A549 (cell line): Measurements from ENCODE around the gene RPL28. TPM values are rescaled to one million over a fixed set of nuclear protein-coding genes. Genes with fewer than 3 reads are reported as not detected.
"Not testable (repeated sequence)": the region's sequence is repeated elsewhere in the genome, so short reads cannot be mapped to it uniquely, and the experiment has no call there.

Source experiments
- ATAC-seq, 2 experiments: fragments of 200-7000 bp in 1 of 2; fragments of >200 bp in 1 of 2; cut with Nextera tagmentation in 1 of 2; cut with Tn5 transposase in 1 of 2; 3 replicates each; pipeline versions ENCODE4 v1.8.0 to v1.9.1; 2018 to 2020; ENCODE audit warnings: mild to moderate bottlenecking in 1 of 2, moderate library complexity in 1 of 2
- CTCF ChIA-PET: fragments of 300-600 bp; sonication (Branson Sonifier 250); formaldehyde crosslinking; extraction: SDS; loops from one replicate; lab custom pipeline; 2021; ENCODE audit warnings: antibody characterized with exemption, inconsistent platforms; lab: Yijun Ruan, JAX
- POLR2A ChIA-PET: fragments of 350-600 bp; formaldehyde crosslinking; extraction: SDS; loops from one replicate; lab custom pipeline; 2021; ENCODE audit warnings: antibody characterized with exemption, inconsistent platforms; lab: Yijun Ruan, JAX
- DNase-seq, 2 experiments: peaks; one replicate each; pipeline versions ENCODE4 v3.0.0 to v3.0.0-alpha.2; 2011 to 2016; ENCODE audit warnings: low read depth in 1 of 2, low spot score in 1 of 2
- FAIRE-seq: peaks from 2 replicates; lab custom pipeline; 2011; peaks lifted over from hg19 to GRCh38; lab: Jason Lieb, UNC
- H3K27ac ChIP-seq, 2 experiments: fragments of >200 bp; sonication (Bioruptor Twin); formaldehyde crosslinking; 3 replicates each; pipeline ENCODE4 v1.5.1; 2016 to 2017
- H3K4me1 ChIP-seq: fragments of >200 bp; sonication (Bioruptor Twin); formaldehyde crosslinking; 3 replicates; pipeline ENCODE4 v1.6.1; 2016
- H3K4me2 ChIP-seq: fragments of >200 bp; sonication (Bioruptor Twin); formaldehyde crosslinking; 3 replicates; pipeline ENCODE4 v1.6.1; 2016
- H3K4me3 ChIP-seq: fragments of >200 bp; sonication (Bioruptor Twin); formaldehyde crosslinking; 3 replicates; pipeline ENCODE4 v1.5.1; 2016
- H3K9me3 ChIP-seq: fragments of >200 bp; sonication (Bioruptor Twin); formaldehyde crosslinking; 3 replicates; pipeline ENCODE4 v1.6.1; 2016
- BCL3 ChIP-seq: fragments of >200 bp; sonication (Bioruptor Twin); formaldehyde crosslinking; IDR thresholded peaks from 3 replicates; pipeline ENCODE4 v1.6.1; 2016
- CEBPB ChIP-seq, 2 experiments: fragments of >200 bp in 1 of 2; sonication (Bioruptor Twin) in 1 of 2; formaldehyde crosslinking in 1 of 2; IDR thresholded peaks; 2 replicates each; pipeline ENCODE4 v1.6.1; 2012 to 2016
- FOSL2 ChIP-seq, 2 experiments: fragments of 450-650 bp in 1 of 2; fragments of >200 bp in 1 of 2; sonication (Bioruptor Twin) in 1 of 2; formaldehyde crosslinking; IDR thresholded peaks; 2 replicates each; pipeline versions ENCODE4 v1.5.0 to v1.6.1; 2016 to 2020; ENCODE audit warnings: mild to moderate bottlenecking in 1 of 2, moderate library complexity in 1 of 2
- GATA3 ChIP-seq: IDR thresholded peaks from 2 replicates; pipeline ENCODE4 v1.6.1; 2012; ENCODE audit warnings: borderline replicate concordance
- HEYL ChIP-seq: fragments of 250-450 bp; sonication (Bioruptor Pico); IDR thresholded peaks from 2 replicates; pipeline ENCODE4 v1.8.0; 2021; ENCODE audit warnings: mild to moderate bottlenecking, moderate library complexity
- HOXA7 ChIP-seq: fragments of 250-450 bp; sonication (Bioruptor Pico); IDR thresholded peaks from 2 replicates; pipeline ENCODE4 v1.5.0; 2020; ENCODE audit warnings: mild to moderate bottlenecking, moderate library complexity
- HOXB13 ChIP-seq: fragments of 250-450 bp; sonication (Bioruptor Pico); IDR thresholded peaks from 2 replicates; pipeline ENCODE4 v1.5.0; 2020; ENCODE audit warnings: low read depth, mild to moderate bottlenecking, moderate library complexity
- JUN ChIP-seq, 2 experiments: fragments of >200 bp; sonication (Bioruptor Twin); formaldehyde crosslinking; IDR thresholded peaks; 2 replicates in 1 of 2; 3 replicates in 1 of 2; pipeline ENCODE4 v1.6.1; 2016 to 2017
- MAX ChIP-seq: IDR thresholded peaks from 2 replicates; pipeline ENCODE4 v1.6.1; 2012
- NR3C1 ChIP-seq: fragments of >200 bp; sonication (Bioruptor Twin); formaldehyde crosslinking; IDR thresholded peaks from 3 replicates; pipeline ENCODE4 v1.6.1; 2017
- PHF8 ChIP-seq: fragments of 200-600 bp; sonication (generic); IDR thresholded peaks from 2 replicates; pipeline ENCODE4 v1.6.1; 2016; ENCODE audit warnings: low read depth, mild to moderate bottlenecking, antibody characterized with exemption, moderate library complexity, borderline replicate concordance
- POLR2AphosphoS2 ChIP-seq: conservative IDR thresholded peaks from 2 replicates; pipeline ENCODE4 v1.6.1; 2012; ENCODE audit warnings: low read length, improper control_type of control experiment, inconsistent platforms
- RAD21 ChIP-seq, 2 experiments: fragments of >200 bp in 1 of 2; sonication (Bioruptor Twin) in 1 of 2; formaldehyde crosslinking in 1 of 2; IDR thresholded peaks in 1 of 2; conservative IDR thresholded peaks in 1 of 2; 2 replicates in 1 of 2; 3 replicates in 1 of 2; pipeline ENCODE4 v1.6.1; 2012 to 2018; ENCODE audit warnings: inconsistent platforms in 1 of 2
- RCOR1 ChIP-seq: fragments of 150-350 bp; IDR thresholded peaks from 2 replicates; pipeline ENCODE4 v1.6.1; 2014; ENCODE audit warnings: antibody characterized with exemption, low read length, low read depth
- RFX5 ChIP-seq: fragments of 450-650 bp; IDR thresholded peaks from 2 replicates; pipeline ENCODE4 v1.7.1; 2014; ENCODE audit warnings: antibody characterized with exemption, mild to moderate bottlenecking, moderate library complexity
- USF2 ChIP-seq: fragments of 450-650 bp; IDR thresholded peaks from 2 replicates; pipeline ENCODE4 v1.6.1; 2014; ENCODE audit warnings: antibody characterized with exemption
- ZFP36 ChIP-seq: fragments of 450-650 bp; IDR thresholded peaks from 2 replicates; pipeline ENCODE4 v1.6.1; 2014; ENCODE audit warnings: borderline replicate concordance; ENCODE audit not compliant: partially characterized antibody
- WGBS: methylation state at CpG from one replicate; pipeline ENCODE4 v1.1.6; 2017; ENCODE audit errors: missing lambda C conversion rate; 5-methylcytosine and 5-hydroxymethylcytosine counted together
- polyA plus RNA-seq, 4 experiments: library from polyadenylated mRNA; depleted of rRNA in 3 of 4; stranded (reverse); fragments of >200 nt; fragmentation: RNase III in 1 of 4; extraction: RNeasy Plus Mini Kit Qiagen cat#74134 plus additional on column Dnase treatment in 1 of 4; gene quantifications; 2 replicates in 3 of 4; 3 replicates in 1 of 4; pipeline ENCODE4 v1.2.3, GENCODE V29; 2011 to 2017

The RPL28 gene
- polyA plus RNA-seq, 2 of the 4 experiments (the other 2 are of a cell fraction): 329 to 2,037 TPM

GRCh38 chr19:55400281-55401087 is 14.8 kb downstream of the RPL28 start:
- FAIRE-seq (no peak), DNase-seq (no peak), ATAC-seq (peak; percentile 10 to 11; a peak in 3 of 6 replicates)
- H3K27ac ChIP-seq: no peak overlapping the region
- POLR2A ChIA-PET: interaction anchor here (0.5 kb wide), 2 partner anchors 19 to 35 kb away, joined by 4 read pairs; no protein-coding TSS in a partner anchor
- CTCF ChIA-PET: interaction anchor here (0.7 to 5.3 kb wide), 9 partner anchors 9 to 259 kb away, joined by 3 to 23 read pairs (median 6); no protein-coding TSS in a partner anchor
- 88% methylated on average over 14 of the region's 14 CpGs for WGBS
- H3K4me2 ChIP-seq: no peak overlapping the region
- TF ChIP-seq ZFP36 (no peak), MAX (0 out of 2 replicates have a peak, but pooled peaks have one; percentile 4)
- H3K4me3 ChIP-seq: no peak overlapping the region
- H3K4me1 ChIP-seq: peaks cover 33% of the 10 kb centered on the region
- no peaks in the 10 kb centered on the region for H3K9me3 ChIP-seq

- ATAC-seq, FAIRE-seq, POLR2A ChIA-PET, H3K4me2 ChIP-seq, H3K27ac ChIP-seq, H3K9me3 ChIP-seq, DNase-seq, H3K4me3 ChIP-seq: not testable (repeated sequence)
- CTCF ChIA-PET: interaction anchor here (0.9 to 5.3 kb wide), 9 partner anchors 8 to 260 kb away, joined by 3 to 23 read pairs (median 4); no protein-coding TSS in a partner anchor
- WGBS: 94% methylated on average over 16 of the region's 28 CpGs
- H3K4me1 ChIP-seq: peaks cover 42% of the 10 kb centered on the region
These were observed 15.7 kb downstream of the RPL28 start for GRCh38 chr19:55401390-55401789.

GRCh38 chr19:55402509-55402908 is 16.8 kb downstream of the RPL28 start:
- TF ChIP-seq HOXA7 (CRISPR knock-in tag) (peak; percentile 37; the same call in 1 of the 2 replicates), FOSL2 (IDR thresholded peaks at IDR 0.05) (no peak), FOSL2 (CRISPR knock-in tag; IDR thresholded peaks at IDR 0.05) (no peak), RFX5 (no peak), PHF8 (no peak), POLR2AphosphoS2 (peak; percentile 52; the same call in 1 of the 2 replicates), JUN (IDR thresholded peaks at IDR 0.05) (0 out of 5 replicates have a peak, but pooled peaks of 1 of the 2 experiments have one; percentile 3), ZFP36 (no peak), USF2 (no peak), GATA3 (0 out of 2 replicates have a peak, but pooled peaks have one; percentile 14), RAD21 (conservative IDR thresholded peaks at IDR 0.05 in 1 of 2, IDR thresholded peaks at IDR 0.05 in 1 of 2) (no peak), HEYL (CRISPR knock-in tag) (no peak), HOXB13 (CRISPR knock-in tag) (no peak), NR3C1 (no peak), RCOR1 (no peak), BCL3 (no peak), CEBPB (IDR thresholded peaks at IDR 0.05) (no peak)
- TF ChIP-seq, all 56 proteins: peak for 4

More at GRCh38 chr19:55402509-55402908, 16.8 kb downstream of the RPL28 start:
- Histone ChIP-seq H3K27ac (peak overlapping the region in 1 of 2 experiments; percentile 32; a peak in 2 of 6 replicates), H3K4me3 (no peak overlapping the region), H3K4me2 (peak overlapping the region; percentile 5; the same call in 1 of the 3 replicates), H3K9me3 (no peaks in the 10 kb centered on the region), H3K4me1 (peaks cover 43% of the 10 kb centered on the region)
- ATAC-seq: 0 out of 6 replicates have a peak, but pooled peaks of 1 of the 2 experiments have one; percentile 3
- WGBS: 86% methylated on average over 2 of the region's 2 CpGs
- FAIRE-seq: no peak
- POLR2A ChIA-PET: interaction anchor here (0.8 to 1.0 kb wide), 2 partner anchors 9 to 143 kb away, joined by 3 to 6 read pairs; partner anchors contain the start of gene PPP6R1
- no peak for DNase-seq
- CTCF ChIA-PET: interaction anchor here (0.6 to 5.3 kb wide), 10 partner anchors 9 to 262 kb away, joined by 3 to 23 read pairs (median 5); no protein-coding TSS in a partner anchor
